Endothelial cell of umbilical vein (primary cell): ENCODE data around the gene ATP5MG.

Experiments used
- EZH2 ChIP-seq: IDR thresholded peaks from 2 replicates; pipeline ENCODE4 v1.6.1; 2012; ENCODE audit warnings: borderline replicate concordance, low read depth, mild to moderate bottlenecking, moderate library complexity, low read length, inconsistent platforms; ENCODE audit not compliant: severe bottlenecking
- FOS ChIP-seq: IDR thresholded peaks from 2 replicates; pipeline ENCODE4 v1.6.1; 2011; ENCODE audit warnings: mild to moderate bottlenecking, low read length, moderate library complexity, borderline replicate concordance; ENCODE audit not compliant: insufficient read depth
- GATA2 ChIP-seq: IDR thresholded peaks from 2 replicates; pipeline ENCODE4 v1.7.0; 2011; ENCODE audit warnings: low read depth, mild to moderate bottlenecking, moderate library complexity, mixed read lengths, low read length; ENCODE audit not compliant: insufficient read length, insufficient read depth
- MAX ChIP-seq: IDR thresholded peaks from 2 replicates; pipeline ENCODE4 v1.6.1; 2011; ENCODE audit not compliant: insufficient read depth, insufficient read length
- MYC ChIP-seq: IDR thresholded peaks from one replicate; pipeline ENCODE4 v1.6.1; 2011; ENCODE audit warnings: mild to moderate bottlenecking, low read depth, low read length
- POLR2A ChIP-seq: IDR thresholded peaks from 2 replicates; pipeline ENCODE4 v1.6.1; 2012; ENCODE audit warnings: low read depth, mild to moderate bottlenecking, control low read depth, low read length
- POLR2AphosphoS5 ChIP-seq: IDR thresholded peaks from 2 replicates; pipeline ENCODE4 v1.6.1; 2012; ENCODE audit warnings: low read depth, mild to moderate bottlenecking, control low read depth, low read length, moderate library complexity; ENCODE audit not compliant: insufficient read depth
- TF ChIP-seq, protein P1 (sequence below), 2 donors: IDR thresholded peaks; 1 replicate in 1 of 2; 2 replicates in 1 of 2; pipeline ENCODE4 v1.5.1; 2011; ENCODE audit warnings: low read length in 2 of 2, mild to moderate bottlenecking in 2 of 2, moderate library complexity in 2 of 2, control low read depth in 1 of 2, inconsistent platforms in 1 of 2, low read depth in 1 of 2; ENCODE audit not compliant: insufficient read depth in 1 of 2; ENCODE audit errors: extremely low read depth in 1 of 2

DNA sequence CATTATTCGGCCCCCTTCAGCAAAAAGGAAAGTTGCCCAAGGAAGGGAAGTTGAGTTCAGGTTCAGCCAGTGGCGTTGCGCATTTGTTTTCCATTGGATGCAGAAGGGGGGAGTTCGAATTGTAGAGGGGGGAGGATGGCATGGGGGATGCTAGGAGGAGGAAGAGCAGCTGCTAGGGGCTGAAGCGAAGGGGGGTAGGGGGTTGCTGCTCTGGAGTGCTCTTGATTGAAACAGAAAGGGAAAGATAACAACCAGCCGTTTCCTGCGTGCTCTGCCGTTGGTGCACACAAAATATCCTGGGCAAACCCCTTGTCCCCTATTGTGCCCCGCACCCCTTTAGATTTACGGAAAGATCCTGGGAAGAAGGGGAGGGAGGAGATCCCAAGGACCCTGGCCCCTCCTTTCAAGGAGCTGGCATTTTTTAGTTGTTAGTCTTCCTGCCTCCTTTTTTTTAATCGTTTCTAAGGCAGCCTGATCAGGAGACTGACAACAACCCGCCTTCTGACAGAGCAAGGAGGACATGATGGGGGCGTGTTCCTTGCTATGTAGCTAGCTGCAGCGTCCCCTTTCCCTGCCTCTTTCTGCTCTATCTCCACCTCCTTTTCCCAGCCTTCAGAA, 37.0 kb downstream of the ATP5MG start:
- TF ChIP-seq, protein P1, sequence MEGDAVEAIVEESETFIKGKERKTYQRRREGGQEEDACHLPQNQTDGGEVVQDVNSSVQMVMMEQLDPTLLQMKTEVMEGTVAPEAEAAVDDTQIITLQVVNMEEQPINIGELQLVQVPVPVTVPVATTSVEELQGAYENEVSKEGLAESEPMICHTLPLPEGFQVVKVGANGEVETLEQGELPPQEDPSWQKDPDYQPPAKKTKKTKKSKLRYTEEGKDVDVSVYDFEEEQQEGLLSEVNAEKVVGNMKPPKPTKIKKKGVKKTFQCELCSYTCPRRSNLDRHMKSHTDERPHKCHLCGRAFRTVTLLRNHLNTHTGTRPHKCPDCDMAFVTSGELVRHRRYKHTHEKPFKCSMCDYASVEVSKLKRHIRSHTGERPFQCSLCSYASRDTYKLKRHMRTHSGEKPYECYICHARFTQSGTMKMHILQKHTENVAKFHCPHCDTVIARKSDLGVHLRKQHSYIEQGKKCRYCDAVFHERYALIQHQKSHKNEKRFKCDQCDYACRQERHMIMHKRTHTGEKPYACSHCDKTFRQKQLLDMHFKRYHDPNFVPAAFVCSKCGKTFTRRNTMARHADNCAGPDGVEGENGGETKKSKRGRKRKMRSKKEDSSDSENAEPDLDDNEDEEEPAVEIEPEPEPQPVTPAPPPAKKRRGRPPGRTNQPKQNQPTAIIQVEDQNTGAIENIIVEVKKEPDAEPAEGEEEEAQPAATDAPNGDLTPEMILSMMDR (IDR thresholded peaks at IDR 0.05; ENCODE audit: extremely low read depth in 1 of 2, insufficient read depth in 1 of 2, low read depth in 1 of 2, low read length in 2 of 2): no peak
- TF ChIP-seq POLR2A: no peak
- TF ChIP-seq EZH2: no peak
- no peak for TF ChIP-seq POLR2AphosphoS5
- TF ChIP-seq GATA2: no peak
- no peak for TF ChIP-seq MAX
- TF ChIP-seq FOS: no peak
- no peak for TF ChIP-seq MYC
